Thyroid gland (tissue), 4 donors: ENCODE data around the gene RPS3A. TPM values are rescaled to one million over a fixed set of nuclear protein-coding genes. Genes with fewer than 3 reads are reported as not detected.

Experiments used
- DNase-seq, 2 donors: peaks; one replicate each; pipeline ENCODE4 v3.0.0-alpha.2; 2019
- H3K27ac ChIP-seq, 3 donors: fragments of 200-600 bp; sonication (generic); 1 replicate in 2 of 3; 2 replicates in 1 of 3; pipeline ENCODE4 v1.5.1; 2016 to 2019; ENCODE audit warnings: mild to moderate bottlenecking in 1 of 3, moderate library complexity in 1 of 3
- H3K27me3 ChIP-seq: fragments of 200-600 bp; sonication (generic); one replicate; pipeline ENCODE4 v1.5.1; 2019
- H3K36me3 ChIP-seq, 2 donors: fragments of 200-600 bp; sonication (generic); one replicate each; pipeline ENCODE4 v1.5.1; 2016 to 2019
- H3K4me1 ChIP-seq, 2 donors: fragments of 200-600 bp; sonication (generic); one replicate each; pipeline ENCODE4 v1.5.1; 2017 to 2019
- H3K4me3 ChIP-seq, 3 donors: fragments of 200-600 bp; sonication (generic); replicated peaks in 1 of 3; 1 replicate in 2 of 3; 2 replicates in 1 of 3; pipeline ENCODE4 v1.5.1; 2016; ENCODE audit warnings: mild to moderate bottlenecking in 1 of 3
- H3K9me3 ChIP-seq: fragments of 200-600 bp; sonication (generic); one replicate; pipeline ENCODE4 v1.5.1; 2017
- CTCF ChIP-seq, 6 experiments: fragments of 200-600 bp in 3 of 6; fragments of 450-650 bp in 3 of 6; sonication (generic) in 3 of 6; IDR thresholded peaks; one replicate each; pipeline ENCODE4 v1.5.1; 2016 to 2019; ENCODE audit warnings: antibody characterized with exemption in 6 of 6, mild to moderate bottlenecking in 2 of 6, inconsistent platforms in 1 of 6, moderate library complexity in 1 of 6
- POLR2A ChIP-seq, 2 donors: fragments of 450-650 bp; IDR thresholded peaks; one replicate each; pipeline ENCODE4 v1.6.1; 2017; ENCODE audit warnings: antibody characterized with exemption in 2 of 2, mild to moderate bottlenecking in 2 of 2, moderate library complexity in 1 of 2
- WGBS, 2 donors: methylation state at CpG; one replicate each; pipeline ENCODE4 v1.1.5; 2017; 5-methylcytosine and 5-hydroxymethylcytosine counted together
- intact Hi-C: fragments of 100-400 bp; cut with DNase I; formaldehyde crosslinking; loops from one replicate; pipeline ENCODE4 v1.15.1; 2023
- total RNA-seq, 4 donors: library from RNA; depleted of rRNA; stranded (reverse); fragments of >200 nt; gene quantifications; one replicate each; pipeline ENCODE4 v1.2.3, GENCODE V29; 2016

Gene RPS3A
- total RNA-seq, 4 donors from 2014 or later: 2,907 to 6,038 (median 3,041) TPM

- Histone ChIP-seq H3K9me3 (no peaks in the 10 kb centered on the region), H3K27me3 (no peaks in the 10 kb centered on the region), H3K27ac (no peak overlapping the region), H3K36me3 (peaks cover 22 to 41% of the 10 kb centered on the region in 2 donors), H3K4me1 (no peaks in the 10 kb centered on the region), H3K4me3 (no peak overlapping the region)
- TF ChIP-seq CTCF (IDR thresholded peaks at IDR 0.05): no peak
- no peak for TF ChIP-seq POLR2A (IDR thresholded peaks at IDR 0.05)
- no peak for DNase-seq
- intact Hi-C loops: no loop called here
- WGBS, 2 donors: 98 to 99% methylated on average over 3 of the region's 3 CpGs
Measured at GRCh38 chr4:151107063-151107462, 7.6 kb downstream of the RPS3A start.

- Histone ChIP-seq H3K4me1 (no peaks in the 10 kb centered on the region), H3K27ac (no peak overlapping the region), H3K4me3 (no peak overlapping the region), H3K36me3 (peaks cover 0 to 14% of the 10 kb centered on the region in 2 donors), H3K9me3 (no peaks in the 10 kb centered on the region), H3K27me3 (no peaks in the 10 kb centered on the region)
- intact Hi-C loops: loop anchor here (10.0 kb wide), 1 partner anchor 255 kb away; no protein-coding TSS in a partner anchor
- WGBS, 2 donors: 87 to 97% methylated on average over 3 of the region's 3 CpGs
- no peak for DNase-seq
- no peak for TF ChIP-seq POLR2A (IDR thresholded peaks at IDR 0.05)
- no peak for TF ChIP-seq CTCF (IDR thresholded peaks at IDR 0.05)
Measured at GRCh38 chr4:151110236-151110635, 10.8 kb downstream of the RPS3A start.

- intact Hi-C loops: loop anchor here (10.0 kb wide), 1 partner anchor 250 kb away; no protein-coding TSS in a partner anchor
- H3K36me3 ChIP-seq: no peaks in the 10 kb centered on the region
- H3K4me3 ChIP-seq: no peak overlapping the region
- H3K9me3 ChIP-seq: no peaks in the 10 kb centered on the region
- H3K4me1 ChIP-seq: no peaks in the 10 kb centered on the region
- WGBS, 2 donors: 53 to 57% methylated on average over 3 of the region's 3 CpGs
- no peak for DNase-seq
- H3K27me3 ChIP-seq: no peaks in the 10 kb centered on the region
- TF ChIP-seq CTCF (IDR thresholded peaks at IDR 0.05): no peak
- no peak for TF ChIP-seq POLR2A (IDR thresholded peaks at IDR 0.05)
- H3K27ac ChIP-seq: no peak overlapping the region
Measured at GRCh38 chr4:151114338-151114737, 14.9 kb downstream of the RPS3A start.

- Histone ChIP-seq H3K9me3 (no peaks in the 10 kb centered on the region), H3K27ac (no peak overlapping the region), H3K27me3 (no peaks in the 10 kb centered on the region), H3K4me3 (no peak overlapping the region), H3K4me1 (no peaks in the 10 kb centered on the region), H3K36me3 (no peaks in the 10 kb centered on the region)
- intact Hi-C loops: loop anchor here (10.0 kb wide), 1 partner anchor 250 kb away; no protein-coding TSS in a partner anchor
- 92 to 97% methylated on average over 5 of the region's 5 CpGs for WGBS, 2 donors
- TF ChIP-seq CTCF (IDR thresholded peaks at IDR 0.05): no peak
- TF ChIP-seq POLR2A (IDR thresholded peaks at IDR 0.05): no peak
- no peak for DNase-seq
Measured at GRCh38 chr4:151114986-151115385, 15.6 kb downstream of the RPS3A start.

- no peaks in the 10 kb centered on the region for H3K4me1 ChIP-seq
- no peaks in the 10 kb centered on the region for H3K9me3 ChIP-seq
- WGBS, 2 donors: 45 to 46% methylated on average over 13 to 14 of the region's 14 CpGs
- no peaks in the 10 kb centered on the region for H3K27me3 ChIP-seq
- DNase-seq: peak; percentile 55 to 60
- H3K27ac ChIP-seq: no peak overlapping the region
- TF ChIP-seq CTCF (IDR thresholded peaks at IDR 0.05) (peak; percentile 35 to 77 (median 66)), POLR2A (IDR thresholded peaks at IDR 0.05) (no peak)
- H3K4me3 ChIP-seq: no peak overlapping the region
- intact Hi-C loops: loop anchor here (10.0 kb wide), 1 partner anchor 247 kb away; no protein-coding TSS in a partner anchor
- peaks cover 5 to 8% of the 10 kb centered on the region in 2 donors for H3K36me3 ChIP-seq
Measured at GRCh38 chr4:151117371-151117962, 18.0 kb downstream of the RPS3A start.
